Measurements from ENCODE around the gene DCBLD1. TPM values are rescaled to one million over a fixed set of nuclear protein-coding genes. Genes with fewer than 3 reads are reported as not detected.

Gene DCBLD1
- total and polyA plus RNA-seq, 2 of the 4 experiments (the other 2 are of a cell fraction), result 21.1 to 27.8 TPM

- in situ Hi-C loops (cut with MboI; ENCODE audit: low sequenced_read_pairs), result no loop called here
- no peak overlapping the region for H3K27ac ChIP-seq (ENCODE audit: insufficient read depth, low read length)
- H3K4me2 ChIP-seq (ENCODE audit: low read depth, low read length), result peak overlapping the region; percentile 80; the same call in 1 of the 2 replicates
Measured at GRCh38 chr6:117491916-117492315, 9.4 kb downstream of the DCBLD1 start.

More at GRCh38 chr6:117491916-117492315, 9.4 kb downstream of the DCBLD1 start:
- POLR2A ChIA-PET (ENCODE audit: unreplicated experiment), result no interaction called here
- TF ChIP-seq POLR2A (IDR thresholded peaks at IDR 0.05; ENCODE audit: low read depth, low read length), result no peak
- TF ChIP-seq CEBPB (IDR thresholded peaks at IDR 0.05; ENCODE audit: low read depth, low read length), result no peak
- no peak for TF ChIP-seq MXI1 (IDR thresholded peaks at IDR 0.05; ENCODE audit: borderline replicate concordance, low read depth, low read length)
- TF ChIP-seq SMC3 (IDR thresholded peaks at IDR 0.05; ENCODE audit: low read depth, low read length), result no peak
- TF ChIP-seq RAD21 (IDR thresholded peaks at IDR 0.05; ENCODE audit: low read length), result no peak
- TF ChIP-seq RCOR1 (IDR thresholded peaks at IDR 0.05; ENCODE audit: insufficient replicate concordance, low read length), result no peak
- TF ChIP-seq CHD1 (IDR thresholded peaks at IDR 0.05; ENCODE audit: low read depth, low read length), result no peak
- TF ChIP-seq FOS (IDR thresholded peaks at IDR 0.05; ENCODE audit: low read depth, low read length), result peak; percentile 12; the same call in 1 of the 2 replicates
- Histone ChIP-seq H4K5ac (ENCODE audit: low read depth, low read length) (no peak overlapping the region; the same call in 1 of the 2 replicates), H3K23ac (ENCODE audit: low read depth, low read length) (0 out of 2 replicates have a peak overlapping the region, but pooled peaks have one; percentile 36), H2BK120ac (ENCODE audit: low read depth, low read length) (peak overlapping the region; percentile 78), H3K4me3 (ENCODE audit: insufficient read depth, low read depth, low read length) (no peak overlapping the region), H4K20me1 (ENCODE audit: insufficient read depth, low read length) (no peaks in the 10 kb centered on the region; the same call in 1 of the 2 replicates), H2BK15ac (ENCODE audit: low read depth, low read length) (0 out of 3 replicates have a peak overlapping the region, but pooled peaks have one; percentile 62), H3K4me1 (ENCODE audit: control insufficient read depth, insufficient read depth, low read length) (peaks cover 32% of the 10 kb centered on the region), H3K9me1 (ENCODE audit: insufficient read depth, low read length) (peaks cover 9% of the 10 kb centered on the region), H3K79me1 (ENCODE audit: low read depth in 1 of 2, low read length in 2 of 2) (peaks cover 23 to 57% of the 10 kb centered on the region in 2 experiments), H2AK9ac (replicated peaks; ENCODE audit: low read depth, low read length, poor library complexity) (no peak overlapping the region), H2BK5ac (ENCODE audit: low read depth, low read length, poor library complexity, severe bottlenecking) (peak overlapping the region; percentile 75), H3K27me3 (ENCODE audit: control insufficient read depth, insufficient read depth, low read length) (no peaks in the 10 kb centered on the region), H4K8ac (ENCODE audit: low read depth in 2 of 2, low read length in 2 of 2) (peak overlapping the region; percentile 21 to 71; a peak in 1 of 4 replicates), H3K18ac (ENCODE audit: low read depth, low read length) (peak overlapping the region; percentile 83; the same call in 1 of the 2 replicates), H3K36me3 (ENCODE audit: control insufficient read depth, insufficient read depth, low read length) (peaks cover 5% of the 10 kb centered on the region), H3K14ac (replicated peaks; ENCODE audit: low read depth, low read length) (peak overlapping the region; percentile 38; the same call in 1 of the 2 replicates), H2AFZ (replicated peaks; ENCODE audit: low read length, poor library complexity) (no peak overlapping the region), H3K9ac (ENCODE audit: low read depth, low read length) (no peak overlapping the region), H3K56ac (ENCODE audit: extremely low read depth, insufficient read depth, low read length) (peak overlapping the region; percentile 5; the same call in 1 of the 2 replicates), H2BK20ac (ENCODE audit: low read depth, low read length) (no peak overlapping the region), H2AK5ac (ENCODE audit: low read depth, low read length) (no peak overlapping the region), H3K4ac (ENCODE audit: low read depth, low read length) (no peak overlapping the region; the same call in 1 of the 2 replicates), H3K9me3 (ENCODE audit: control insufficient read depth, insufficient read depth, low read length) (no peaks in the 10 kb centered on the region), H4K91ac (ENCODE audit: insufficient read depth, low read depth, low read length) (no peak overlapping the region)
- BruUV-seq (replicated peaks), result no TSS peak
- no CpG with 5 or more reads among the region's 5 CpGs for WGBS, 2 experiments (ENCODE audit: extremely low coverage in 2 of 2, insufficient read length in 1 of 2)
- CTCF ChIA-PET, result no interaction called here
- intact Hi-C loops (cut with micrococcal nuclease), result loop anchor here (2.0 kb wide), 1 partner anchor 15 kb away; no protein-coding TSS in a partner anchor
- DNase-seq (peak; percentile 58), ATAC-seq (ENCODE audit: low read depth) (peak; percentile 60)
- dilution Hi-C loops (cut with HindIII; ENCODE audit: low sequenced_read_pairs, unreplicated experiment), result no loop called here
